D721Med (cell line): ENCODE data around the gene ZNF865.

Experiments used
- DNase-seq: peaks from one replicate; pipeline ENCODE4 v3.0.0; 2011; ENCODE audit warnings: low spot score; ENCODE audit not compliant: insufficient read length
- FAIRE-seq: peaks from 2 replicates; lab custom pipeline; 2011; peaks lifted over from hg19 to GRCh38; lab: Jason Lieb, UNC
- CTCF ChIP-seq: IDR thresholded peaks from 2 replicates; pipeline ENCODE4 v1.5.1; 2012; ENCODE audit warnings: mild to moderate bottlenecking, control low read depth; ENCODE audit not compliant: insufficient read depth; ENCODE audit errors: missing control alignments

ZNF865 gene

GRCh38 chr19:55658846-55659459 is 53.5 kb downstream of the ZNF865 start:
- TF ChIP-seq CTCF: no peak
- FAIRE-seq: no peak
- DNase-seq: no peak

DNA sequence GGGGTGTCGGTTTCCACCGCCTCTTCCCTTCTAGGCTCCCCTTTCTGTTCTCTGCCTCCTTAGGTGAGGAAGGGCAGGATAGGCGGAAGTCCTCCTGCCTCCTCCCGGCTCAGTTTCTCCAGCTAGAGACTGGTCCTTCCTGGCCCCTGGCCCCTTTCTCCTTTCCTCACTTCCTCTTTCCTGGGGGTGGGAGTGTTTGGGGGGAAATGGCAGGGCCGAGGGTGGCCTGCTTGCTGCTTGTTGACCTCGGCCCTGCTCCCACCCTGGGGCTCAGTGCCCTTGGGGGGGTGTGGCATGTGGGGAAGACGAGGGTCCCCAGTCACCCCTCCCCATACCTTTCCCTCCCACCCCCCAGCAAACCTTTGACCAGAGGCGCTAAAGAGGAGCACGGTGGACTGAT is 54.4 kb downstream of the ZNF865 start:
- no peak for TF ChIP-seq CTCF
- FAIRE-seq (no peak), DNase-seq (no peak)

DNA sequence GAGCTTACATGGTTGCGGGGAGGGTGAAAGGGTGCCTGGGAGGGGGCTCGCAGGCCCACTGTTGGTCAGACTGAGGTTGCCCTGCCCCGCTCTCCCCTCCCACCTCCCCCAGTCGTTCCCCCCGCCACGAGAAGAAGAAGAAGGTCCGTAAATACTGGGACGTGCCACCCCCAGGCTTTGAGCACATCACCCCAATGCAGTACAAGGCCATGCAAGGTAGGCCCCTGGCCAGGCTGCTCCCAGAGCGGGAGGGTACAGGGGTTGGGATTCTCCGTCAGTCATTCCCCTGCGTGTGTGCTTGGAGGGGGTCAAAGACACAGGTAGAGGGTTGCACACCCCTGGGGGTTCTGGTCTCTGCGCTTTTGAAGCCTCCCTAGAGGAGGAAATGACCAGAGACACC is 55.0 kb downstream of the ZNF865 start:
- FAIRE-seq: no peak
- no peak for DNase-seq
- no peak for TF ChIP-seq CTCF

DNA sequence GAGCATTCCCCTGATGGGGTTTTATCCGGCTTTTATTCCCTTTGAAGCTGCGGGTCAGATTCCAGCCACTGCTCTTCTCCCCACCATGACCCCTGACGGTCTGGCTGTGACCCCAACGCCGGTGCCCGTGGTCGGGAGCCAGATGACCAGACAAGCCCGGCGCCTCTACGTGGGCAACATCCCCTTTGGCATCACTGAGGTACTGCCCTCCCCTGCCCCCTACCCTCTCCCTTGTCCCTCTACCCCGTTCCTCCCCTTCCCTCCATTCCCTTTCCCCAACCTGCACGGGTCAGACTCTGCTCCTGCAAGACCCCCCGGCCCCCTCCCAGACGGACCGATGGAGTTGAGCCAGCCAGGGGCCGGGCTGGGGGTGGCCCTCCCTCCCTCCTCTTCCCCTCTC is 55.5 kb downstream of the ZNF865 start:
- FAIRE-seq (no peak), DNase-seq (no peak)
- TF ChIP-seq CTCF: no peak

DNA sequence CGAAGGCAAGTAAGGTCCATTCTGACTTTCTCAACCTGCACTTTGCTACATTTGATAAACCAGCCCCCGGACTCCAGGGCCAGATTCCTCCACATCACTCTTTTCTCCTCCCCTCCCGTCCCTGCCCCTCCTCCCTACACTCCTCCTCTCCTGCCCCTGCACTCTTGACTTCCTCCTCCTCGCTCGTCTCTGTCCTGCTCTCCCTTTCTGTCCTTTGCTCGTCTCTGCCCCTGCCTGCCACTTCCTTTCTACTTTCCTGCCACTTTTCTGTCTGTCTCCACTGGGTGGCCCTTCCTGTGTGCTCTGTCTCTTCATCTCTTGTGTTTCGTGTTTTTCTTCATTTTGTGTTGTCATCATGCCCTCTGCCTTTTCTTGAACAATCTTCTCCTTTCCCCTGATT is 56.4 kb downstream of the ZNF865 start:
- FAIRE-seq: no peak
- DNase-seq: no peak
- no peak for TF ChIP-seq CTCF

DNA sequence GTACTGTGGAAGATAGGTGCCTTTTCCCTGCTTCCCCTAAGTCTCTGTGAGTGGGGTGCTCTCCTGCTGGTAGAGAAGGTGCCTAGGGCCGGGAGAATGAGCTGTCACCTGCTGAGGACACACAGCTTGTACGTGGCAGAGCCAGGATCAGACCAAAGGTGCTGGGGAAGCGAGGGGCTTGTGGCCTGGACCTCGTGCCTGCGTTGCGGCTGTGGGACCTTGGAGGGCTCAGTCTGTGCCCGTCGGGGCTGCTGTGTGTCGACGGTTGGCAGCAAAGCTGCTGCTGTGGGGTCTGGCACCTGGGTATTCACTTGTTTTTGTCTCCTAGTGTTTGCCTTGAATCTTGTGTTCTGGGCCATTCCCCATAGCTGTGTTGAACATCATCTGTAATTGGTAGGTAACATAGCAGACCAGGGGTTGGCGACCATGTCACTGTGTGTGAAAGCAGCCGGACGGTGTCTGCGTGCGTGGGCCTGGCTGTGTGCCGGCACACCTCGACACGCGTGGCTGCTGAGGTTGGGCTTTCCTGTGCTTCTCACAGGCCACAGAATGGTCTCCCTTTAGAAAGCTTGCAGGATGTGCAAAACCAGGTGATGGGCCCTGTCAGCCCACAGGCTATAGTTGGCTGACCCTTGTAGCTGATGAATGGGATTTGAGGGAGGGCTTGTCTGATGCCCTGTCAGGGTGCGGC is 58.5 kb downstream of the ZNF865 start:
- no peak for TF ChIP-seq CTCF
- FAIRE-seq (no peak), DNase-seq (no peak)

GRCh38 chr19:55666343-55667005 is 61.0 kb downstream of the ZNF865 start:
- no peak for TF ChIP-seq CTCF
- no peak for DNase-seq
- FAIRE-seq: no peak
